Upper lobe of left lung (tissue), 6 donors: ENCODE results near the gene AZU1. TPM values are rescaled to one million over a fixed set of nuclear protein-coding genes. Genes with fewer than 3 reads are reported as not detected.

Experiments
- ATAC-seq, 2 donors: fragments of 200-7000 bp; cut with Tn5 transposase; one replicate each; pipeline ENCODE4 v1.9.1; 2022; ENCODE audit warnings: mild to moderate bottlenecking in 2 of 2, moderate library complexity in 2 of 2; ENCODE audit not compliant: low FRiP score in 2 of 2
- DNase-seq, 2 donors: peaks; one replicate each; pipeline ENCODE4 v3.0.0-alpha.2; 2019 to 2020
- H3K27ac ChIP-seq, 4 donors: fragments of 200-600 bp; sonication (generic); one replicate each; pipeline ENCODE4 v1.5.1; 2016 to 2019
- H3K27me3 ChIP-seq, 4 donors: fragments of 200-600 bp; sonication (generic); one replicate each; pipeline ENCODE4 v1.5.1; 2017 to 2019
- H3K36me3 ChIP-seq, 4 donors: fragments of 200-600 bp; sonication (generic); one replicate each; pipeline ENCODE4 v1.5.1; 2016 to 2019
- H3K4me1 ChIP-seq, 4 donors: fragments of 200-600 bp; sonication (generic); one replicate each; pipeline ENCODE4 v1.5.1; 2018 to 2019
- H3K4me3 ChIP-seq, 4 donors: fragments of 200-600 bp; sonication (generic); one replicate each; pipeline ENCODE4 v1.5.1; 2017 to 2019; ENCODE audit warnings: mild to moderate bottlenecking in 2 of 4, moderate library complexity in 1 of 4
- H3K9me3 ChIP-seq, 4 donors: fragments of 200-600 bp; sonication (generic); one replicate each; pipeline ENCODE4 v1.5.1; 2018 to 2019
- EP300 ChIP-seq, 4 donors: sonication (generic); formaldehyde crosslinking; IDR thresholded peaks; one replicate each; pipeline ENCODE4 v1.5.1; 2017; ENCODE audit warnings: antibody characterized with exemption in 4 of 4, control low read depth in 2 of 4
- POLR2A ChIP-seq, 4 donors: fragments of 450-650 bp; IDR thresholded peaks; one replicate each; pipeline ENCODE4 v1.5.1; 2016 to 2017; ENCODE audit warnings: antibody characterized with exemption in 4 of 4, mild to moderate bottlenecking in 2 of 4
- POLR2AphosphoS5 ChIP-seq, 2 donors: sonication (generic); formaldehyde crosslinking; IDR thresholded peaks; one replicate each; pipeline ENCODE4 v1.5.1; 2017; ENCODE audit warnings: antibody characterized with exemption in 2 of 2
- WGBS, 2 donors: methylation state at CpG; one replicate each; pipeline ENCODE4 v1.1.5; 2017 to 2018; 5-methylcytosine and 5-hydroxymethylcytosine counted together
- total RNA-seq, 6 donors: library from RNA; depleted of rRNA in 4 of 6; stranded (reverse); fragments of >200 nt in 4 of 6; gene quantifications; one replicate each; pipeline versions ENCODE4 v1.1.0 to v1.2.1, GENCODE V29; 2016 to 2021
- TF ChIP-seq, protein P1 (sequence below), 6 experiments: fragments of 450-650 bp in 4 of 6; fragments of 200-600 bp in 2 of 6; sonication (generic) in 2 of 6; IDR thresholded peaks; one replicate each; pipeline ENCODE4 v1.5.1; 2016 to 2019; ENCODE audit warnings: antibody characterized with exemption in 6 of 6
- donor health status: DM: no; HTN: no; CAD: no; lungs with moderate emphysema.
- donor health status: DM: no; HTN: yes; CAD: no; lungs with severe emphysema.

AZU1 gene
- total RNA-seq, 6 donors from 2014 or later = 2.0 to 13.6 (median 5.3) TPM

DNA sequence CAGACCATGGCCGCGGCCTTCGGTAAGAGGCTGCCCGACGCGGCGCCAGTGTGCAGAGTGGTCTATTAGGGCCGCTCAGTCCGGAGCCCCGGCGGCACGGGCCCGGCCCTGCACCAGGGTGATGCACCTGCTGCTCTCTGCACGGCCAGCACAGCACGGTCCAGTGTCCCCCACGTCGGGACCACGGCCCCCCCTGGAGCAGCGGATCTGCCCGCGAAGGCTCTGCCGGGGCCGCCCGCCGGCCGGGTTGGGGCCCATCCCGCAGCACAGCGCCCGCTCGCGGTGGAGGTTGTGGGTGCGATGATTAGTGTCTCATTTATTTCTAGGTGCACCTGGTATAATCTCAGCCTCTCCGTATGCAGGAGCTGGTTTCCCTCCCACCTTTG is 22.5 kb upstream of the AZU1 start:
- H3K27ac ChIP-seq = no peak overlapping the region
- TF ChIP-seq EP300 (IDR thresholded peaks at IDR 0.05) = no peak
- TF ChIP-seq, protein P1, sequence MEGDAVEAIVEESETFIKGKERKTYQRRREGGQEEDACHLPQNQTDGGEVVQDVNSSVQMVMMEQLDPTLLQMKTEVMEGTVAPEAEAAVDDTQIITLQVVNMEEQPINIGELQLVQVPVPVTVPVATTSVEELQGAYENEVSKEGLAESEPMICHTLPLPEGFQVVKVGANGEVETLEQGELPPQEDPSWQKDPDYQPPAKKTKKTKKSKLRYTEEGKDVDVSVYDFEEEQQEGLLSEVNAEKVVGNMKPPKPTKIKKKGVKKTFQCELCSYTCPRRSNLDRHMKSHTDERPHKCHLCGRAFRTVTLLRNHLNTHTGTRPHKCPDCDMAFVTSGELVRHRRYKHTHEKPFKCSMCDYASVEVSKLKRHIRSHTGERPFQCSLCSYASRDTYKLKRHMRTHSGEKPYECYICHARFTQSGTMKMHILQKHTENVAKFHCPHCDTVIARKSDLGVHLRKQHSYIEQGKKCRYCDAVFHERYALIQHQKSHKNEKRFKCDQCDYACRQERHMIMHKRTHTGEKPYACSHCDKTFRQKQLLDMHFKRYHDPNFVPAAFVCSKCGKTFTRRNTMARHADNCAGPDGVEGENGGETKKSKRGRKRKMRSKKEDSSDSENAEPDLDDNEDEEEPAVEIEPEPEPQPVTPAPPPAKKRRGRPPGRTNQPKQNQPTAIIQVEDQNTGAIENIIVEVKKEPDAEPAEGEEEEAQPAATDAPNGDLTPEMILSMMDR (IDR thresholded peaks at IDR 0.05) = peak in 1 of 6 experiments; percentile 51

DNA sequence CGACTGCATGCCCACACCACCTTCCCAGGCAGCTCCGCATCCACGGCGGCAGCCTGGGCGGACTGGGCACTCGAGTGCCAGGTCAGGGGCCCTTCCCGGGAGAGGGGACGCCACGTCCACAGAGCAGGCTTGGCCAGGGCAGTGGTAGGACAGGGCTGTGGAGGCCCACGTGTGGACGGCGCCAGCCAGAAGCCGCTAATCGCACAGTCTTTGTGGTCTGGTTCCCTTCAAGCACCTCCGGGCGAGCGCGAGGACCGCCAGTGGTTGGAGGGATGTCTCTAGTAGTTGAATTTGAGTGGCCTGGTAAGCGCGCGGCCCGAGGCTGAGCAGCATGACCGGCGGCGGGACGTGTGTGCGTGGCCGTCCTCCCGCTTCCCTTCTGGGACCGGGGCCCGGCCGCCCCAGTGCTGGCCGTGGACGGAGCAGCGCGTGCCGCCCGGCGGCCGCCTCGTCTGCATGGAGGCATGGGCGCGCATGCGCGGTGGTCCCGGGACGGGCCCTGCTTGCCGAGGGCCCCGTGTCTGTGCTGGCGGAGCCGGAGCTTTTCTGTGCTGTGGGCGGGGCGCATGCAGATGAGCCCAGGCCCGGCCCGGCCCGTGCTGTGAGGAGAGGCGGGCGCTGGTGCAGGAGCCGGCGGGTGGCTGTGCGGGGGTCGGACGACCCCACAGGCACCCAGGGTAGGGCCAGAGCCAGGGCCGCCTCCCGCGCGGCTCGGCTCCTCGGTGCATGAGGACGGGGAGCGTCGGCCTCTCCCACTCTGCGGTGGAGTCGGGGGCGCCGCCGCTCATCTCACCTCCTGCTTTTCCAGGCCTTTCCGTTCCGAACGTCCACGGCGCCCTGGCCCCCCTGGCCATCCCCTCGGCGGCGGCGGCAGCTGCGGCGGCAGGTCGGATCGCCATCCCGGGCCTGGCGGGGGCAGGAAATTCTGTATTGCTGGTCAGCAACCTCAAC is 21.8 kb upstream of the AZU1 start:
- H3K4me3 ChIP-seq = no peak overlapping the region
- H3K27me3 ChIP-seq = no peaks in the 10 kb centered on the region
- DNase-seq (peak in 1 of 2 donors; percentile 84), ATAC-seq (no peak)
- no peaks in the 10 kb centered on the region for H3K9me3 ChIP-seq
- 92 to 94% methylated on average over 67 to 80 of the region's 93 CpGs for WGBS, 2 donors
- H3K27ac ChIP-seq = no peak overlapping the region
- no peak for TF ChIP-seq POLR2A (IDR thresholded peaks at IDR 0.05)
- TF ChIP-seq, protein P1 (IDR thresholded peaks at IDR 0.05) = no peak
- TF ChIP-seq EP300 (IDR thresholded peaks at IDR 0.05) = no peak
- no peak for TF ChIP-seq POLR2AphosphoS5 (IDR thresholded peaks at IDR 0.05)
- peaks cover 73 to 97% (median 86%) of the 10 kb centered on the region in 4 donors for H3K36me3 ChIP-seq
- peaks cover 25 to 43% (median 29%) of the 10 kb centered on the region in 4 donors for H3K4me1 ChIP-seq

More for the DNA sequence above, 22.5 kb upstream of the AZU1 start:
- ATAC-seq = no peak
- 71 to 93% methylated on average over 23 to 30 of the region's 33 CpGs for WGBS, 2 donors
- Histone ChIP-seq H3K27me3 (no peaks in the 10 kb centered on the region), H3K36me3 (peaks cover 65 to 97% (median 82%) of the 10 kb centered on the region in 4 donors), H3K4me3 (no peak overlapping the region), H3K9me3 (no peaks in the 10 kb centered on the region), H3K4me1 (peaks cover 32 to 50% (median 36%) of the 10 kb centered on the region in 4 donors)
- DNase-seq = peak in 1 of 2 donors; percentile 86

DNA sequence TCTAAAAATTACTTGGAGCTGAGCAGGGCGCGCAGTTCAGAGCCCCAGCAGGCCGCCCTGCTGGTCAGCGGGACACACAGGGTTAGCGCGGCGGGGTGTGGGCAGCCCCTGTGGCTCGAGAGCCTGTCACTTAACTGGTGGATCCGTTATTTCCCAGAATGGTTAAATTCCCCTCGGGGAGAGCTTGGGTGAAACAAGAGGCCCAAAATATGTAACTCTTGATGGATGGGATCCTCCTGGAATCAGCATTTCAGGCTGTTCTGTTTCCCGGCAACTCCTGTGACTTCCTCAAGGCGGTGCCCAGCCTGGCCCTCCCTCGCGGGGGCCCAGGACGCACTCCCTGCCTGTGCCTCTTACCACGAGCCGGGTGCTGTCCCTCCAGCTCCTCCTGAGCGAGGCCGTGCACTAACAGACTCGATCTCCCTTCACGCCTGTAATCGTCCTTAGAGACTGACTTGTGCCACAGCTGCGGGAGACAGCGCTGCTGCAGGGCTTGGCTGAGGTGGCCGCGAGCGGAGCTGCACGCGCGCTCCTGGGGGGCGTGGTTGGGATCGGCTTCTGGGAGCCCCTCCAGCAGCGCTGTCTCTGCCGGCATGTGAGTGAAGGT is 20.7 kb upstream of the AZU1 start:
- WGBS, 2 donors = 90 to 91% methylated on average over 27 to 34 of the region's 34 CpGs
- DNase-seq (peak in 1 of 2 donors; percentile 75), ATAC-seq (no peak)
- H3K27ac ChIP-seq = no peak overlapping the region
- H3K36me3 ChIP-seq = peaks cover 83 to 98% (median 88%) of the 10 kb centered on the region in 4 donors
- H3K4me3 ChIP-seq = no peak overlapping the region
- H3K4me1 ChIP-seq = peaks cover 14 to 32% (median 18%) of the 10 kb centered on the region in 4 donors
- TF ChIP-seq POLR2AphosphoS5 (IDR thresholded peaks at IDR 0.05) (no peak), EP300 (IDR thresholded peaks at IDR 0.05) (no peak), POLR2A (IDR thresholded peaks at IDR 0.05) (no peak)
- TF ChIP-seq, protein P1 (IDR thresholded peaks at IDR 0.05) = no peak
- H3K27me3 ChIP-seq = no peaks in the 10 kb centered on the region
- H3K9me3 ChIP-seq = no peaks in the 10 kb centered on the region

DNA sequence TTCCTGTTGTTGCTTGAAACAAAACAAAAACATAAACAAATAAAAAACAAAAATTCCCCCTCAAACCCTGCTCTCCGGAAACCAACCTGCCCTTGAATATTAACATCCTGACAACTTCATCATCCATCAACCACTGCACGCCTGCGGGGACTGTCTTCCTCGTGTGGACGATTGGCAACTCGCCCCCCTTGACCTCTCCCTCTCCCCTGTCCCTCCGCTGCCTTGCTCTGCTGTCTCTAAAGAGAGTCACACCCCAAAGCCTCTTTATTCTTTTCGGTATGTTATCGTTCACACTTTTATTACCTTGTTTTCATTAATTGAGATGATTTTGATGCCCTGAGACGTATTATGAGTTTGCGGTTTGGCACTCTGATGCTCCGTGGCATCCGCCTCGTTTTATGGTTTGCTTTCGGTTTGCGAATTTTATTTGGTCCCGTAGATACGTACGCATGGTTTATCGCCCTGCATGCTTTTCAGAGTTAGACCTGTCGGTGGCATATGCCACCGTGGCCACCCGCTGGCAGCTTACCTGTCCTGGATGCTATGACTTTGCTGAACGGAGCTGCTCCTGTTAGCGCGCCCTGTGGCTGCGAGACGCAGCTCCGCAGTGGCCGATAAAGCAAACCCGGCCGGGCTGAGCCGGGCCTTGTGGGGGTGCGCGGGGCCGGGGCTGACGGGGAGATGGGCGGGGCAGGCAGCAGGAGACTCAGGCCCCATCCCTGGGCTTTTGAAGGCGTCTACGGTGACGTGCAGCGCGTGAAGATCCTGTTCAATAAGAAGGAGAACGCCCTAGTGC is 19.8 kb upstream of the AZU1 start:
- H3K27me3 ChIP-seq = no peaks in the 10 kb centered on the region
- TF ChIP-seq EP300 (IDR thresholded peaks at IDR 0.05) (no peak), POLR2AphosphoS5 (IDR thresholded peaks at IDR 0.05) (no peak), POLR2A (IDR thresholded peaks at IDR 0.05) (no peak)
- TF ChIP-seq, protein P1 (IDR thresholded peaks at IDR 0.05) = no peak

More for the DNA sequence above, 19.8 kb upstream of the AZU1 start:
- no peak overlapping the region for H3K4me3 ChIP-seq
- no peaks in the 10 kb centered on the region for H3K9me3 ChIP-seq
- peaks cover 5 to 23% (median 9%) of the 10 kb centered on the region in 4 donors for H3K4me1 ChIP-seq
- peak in 1 of 2 donors; percentile 81 for DNase-seq
- 92% methylated on average over 43 to 44 of the region's 44 CpGs for WGBS, 2 donors
- H3K36me3 ChIP-seq = peaks cover 87 to 100% (median 92%) of the 10 kb centered on the region in 4 donors
- ATAC-seq = no peak
- H3K27ac ChIP-seq = no peak overlapping the region
